GM15510 (cell line): ENCODE data around the gene SNRNP40.

Source experiments
- POLR2A ChIP-seq: IDR thresholded peaks from 3 replicates; pipeline ENCODE4 v1.6.1; 2011; ENCODE audit warnings: borderline replicate concordance; ENCODE audit not compliant: insufficient read length; ENCODE audit errors: extremely low read depth

The SNRNP40 gene

DNA sequence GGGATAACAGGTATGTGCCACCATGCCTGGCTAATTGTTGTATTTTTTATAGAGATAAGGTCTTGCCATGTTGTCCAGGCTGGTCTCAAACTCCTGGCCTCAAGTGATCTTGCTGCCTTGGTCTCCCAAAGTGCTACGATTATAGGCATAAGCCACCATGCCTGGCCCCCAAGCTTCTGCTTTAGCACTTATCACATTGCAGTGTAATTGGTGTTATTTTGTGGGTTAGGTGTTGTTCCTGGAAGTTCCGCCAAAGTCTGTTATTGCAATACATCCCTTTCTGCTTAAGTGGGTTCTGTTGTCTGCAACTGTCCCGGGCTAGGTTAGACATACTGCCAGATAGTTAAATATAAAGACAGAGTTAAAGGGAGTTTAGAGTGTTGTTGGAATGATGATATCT lies 3.6 kb upstream of the SNRNP40 start:
- TF ChIP-seq POLR2A = no peak

- TF ChIP-seq POLR2A = no peak
Observed at GRCh38 chr1:31299365-31299764, 2.8 kb upstream of the SNRNP40 start.

GRCh38 chr1:31297277-31298247 lies 974 bp upstream of the SNRNP40 start:
- no peak for TF ChIP-seq POLR2A

- no peak for TF ChIP-seq POLR2A
Observed at GRCh38 chr1:31295874-31296485, 608 bp downstream of the SNRNP40 start.

DNA sequence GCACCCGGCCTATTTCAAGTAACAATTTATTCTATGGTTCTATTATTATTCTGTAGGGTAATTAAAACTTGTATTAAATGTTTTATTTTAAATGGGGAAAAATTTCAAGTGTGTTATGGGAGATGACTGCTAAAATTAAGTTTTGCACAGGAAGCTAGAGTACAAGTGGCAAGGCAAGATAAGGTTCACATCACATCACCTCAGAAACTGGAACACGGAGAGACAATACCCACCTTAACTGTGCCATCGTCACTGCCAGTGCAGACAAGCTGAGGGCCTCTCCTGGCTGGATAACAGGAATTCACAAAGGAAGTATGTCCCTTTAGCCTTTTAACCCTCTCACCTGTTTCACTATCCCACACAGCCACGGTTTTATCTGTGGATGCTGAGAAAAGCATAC lies 7.6 kb downstream of the SNRNP40 start:
- TF ChIP-seq POLR2A = no peak

GRCh38 chr1:31273619-31274018 lies 23.0 kb downstream of the SNRNP40 start:
- no peak for TF ChIP-seq POLR2A

GRCh38 chr1:31272369-31272768 lies 24.2 kb downstream of the SNRNP40 start:
- TF ChIP-seq POLR2A = no peak

- no peak for TF ChIP-seq POLR2A
Observed at GRCh38 chr1:31266547-31266946, 30.0 kb downstream of the SNRNP40 start.

DNA sequence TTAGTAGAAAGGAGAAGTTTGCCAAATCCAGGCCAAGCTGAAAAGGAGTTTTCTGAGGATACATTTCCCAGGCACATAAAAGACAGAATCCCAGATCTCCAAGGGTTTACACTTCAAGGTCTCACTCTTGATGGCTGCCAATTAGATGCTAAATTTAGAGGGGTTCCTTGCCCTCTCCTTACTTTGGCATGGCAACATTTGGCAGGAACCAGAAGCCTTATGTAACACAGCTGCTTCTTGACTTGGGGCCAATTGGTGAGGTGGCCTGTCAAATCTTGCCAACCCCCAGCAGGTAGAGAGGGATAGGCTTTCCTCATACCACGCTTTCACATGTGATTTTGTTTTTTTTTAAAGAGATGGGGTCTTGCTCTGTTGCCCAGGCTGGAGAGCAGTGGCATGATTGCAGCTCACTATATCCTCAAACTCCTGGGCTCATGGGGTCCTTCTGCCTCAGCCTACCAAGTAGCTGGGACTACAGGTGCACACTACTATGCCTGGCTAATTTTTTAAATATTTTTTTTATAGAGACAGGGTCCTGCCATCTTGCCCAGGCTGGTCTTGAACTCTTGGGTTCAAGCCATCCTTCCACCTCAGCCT lies 31.7 kb downstream of the SNRNP40 start:
- no peak for TF ChIP-seq POLR2A

GRCh38 chr1:31263408-31263807 lies 33.2 kb downstream of the SNRNP40 start:
- TF ChIP-seq POLR2A = no peak

GRCh38 chr1:31261916-31262315 lies 34.7 kb downstream of the SNRNP40 start:
- no peak for TF ChIP-seq POLR2A

DNA sequence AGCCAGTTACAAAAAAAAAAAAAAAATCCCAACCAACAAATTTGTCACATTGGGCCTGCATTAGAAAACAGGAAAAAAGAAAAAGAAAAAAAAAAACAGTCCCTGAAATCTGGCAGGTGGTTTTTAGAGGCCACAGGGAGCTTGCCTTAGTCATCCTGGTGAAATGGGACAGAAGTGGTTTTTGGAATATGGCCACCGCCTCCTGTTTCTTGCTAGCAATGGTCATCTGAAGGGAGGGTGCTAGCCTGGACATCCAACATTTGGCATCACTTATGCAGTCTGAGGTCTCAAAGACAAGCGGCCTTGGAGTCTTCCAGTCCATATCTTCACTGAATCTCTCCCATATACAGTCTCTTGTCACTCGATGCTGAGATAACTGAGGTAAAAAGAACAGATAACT lies 36.8 kb downstream of the SNRNP40 start:
- TF ChIP-seq POLR2A = no peak

GRCh38 chr1:31258581-31258980 lies 38.0 kb downstream of the SNRNP40 start:
- no peak for TF ChIP-seq POLR2A

GRCh38 chr1:31257213-31257612 lies 39.4 kb downstream of the SNRNP40 start:
- no peak for TF ChIP-seq POLR2A

- no peak for TF ChIP-seq POLR2A
Observed at GRCh38 chr1:31249854-31250253, 46.7 kb downstream of the SNRNP40 start.
